GM12872 (cell line): Measurements from ENCODE around the gene SERPINF2.

ENCODE experiments used
- TF ChIP-seq, protein P1 (sequence below): IDR thresholded peaks from 3 replicates; pipeline ENCODE4 v1.5.1; 2011; ENCODE audit warnings: low read depth, mild to moderate bottlenecking, low read length, moderate library complexity; ENCODE audit not compliant: insufficient read depth

SERPINF2 gene

DNA sequence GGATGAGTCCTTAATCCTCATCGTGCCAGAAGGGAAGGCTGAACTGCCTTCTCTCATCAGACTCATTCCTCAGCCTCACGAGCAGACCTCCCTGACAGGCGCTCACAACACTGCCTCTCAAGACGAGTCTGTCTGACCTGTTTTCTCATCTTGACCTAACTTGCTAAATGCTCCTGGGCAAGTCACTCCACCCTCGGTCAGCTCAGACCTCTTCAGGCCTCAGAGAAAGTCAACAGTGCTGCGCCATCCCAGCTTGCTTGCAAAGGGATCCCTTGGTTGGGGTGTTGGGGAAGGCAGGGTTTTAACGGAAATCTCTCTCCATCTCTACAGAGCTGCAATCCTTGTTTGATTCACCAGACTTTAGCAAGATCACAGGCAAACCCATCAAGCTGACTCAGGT, 34.2 kb downstream of the SERPINF2 start:
- TF ChIP-seq, protein P1, sequence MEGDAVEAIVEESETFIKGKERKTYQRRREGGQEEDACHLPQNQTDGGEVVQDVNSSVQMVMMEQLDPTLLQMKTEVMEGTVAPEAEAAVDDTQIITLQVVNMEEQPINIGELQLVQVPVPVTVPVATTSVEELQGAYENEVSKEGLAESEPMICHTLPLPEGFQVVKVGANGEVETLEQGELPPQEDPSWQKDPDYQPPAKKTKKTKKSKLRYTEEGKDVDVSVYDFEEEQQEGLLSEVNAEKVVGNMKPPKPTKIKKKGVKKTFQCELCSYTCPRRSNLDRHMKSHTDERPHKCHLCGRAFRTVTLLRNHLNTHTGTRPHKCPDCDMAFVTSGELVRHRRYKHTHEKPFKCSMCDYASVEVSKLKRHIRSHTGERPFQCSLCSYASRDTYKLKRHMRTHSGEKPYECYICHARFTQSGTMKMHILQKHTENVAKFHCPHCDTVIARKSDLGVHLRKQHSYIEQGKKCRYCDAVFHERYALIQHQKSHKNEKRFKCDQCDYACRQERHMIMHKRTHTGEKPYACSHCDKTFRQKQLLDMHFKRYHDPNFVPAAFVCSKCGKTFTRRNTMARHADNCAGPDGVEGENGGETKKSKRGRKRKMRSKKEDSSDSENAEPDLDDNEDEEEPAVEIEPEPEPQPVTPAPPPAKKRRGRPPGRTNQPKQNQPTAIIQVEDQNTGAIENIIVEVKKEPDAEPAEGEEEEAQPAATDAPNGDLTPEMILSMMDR = no peak

DNA sequence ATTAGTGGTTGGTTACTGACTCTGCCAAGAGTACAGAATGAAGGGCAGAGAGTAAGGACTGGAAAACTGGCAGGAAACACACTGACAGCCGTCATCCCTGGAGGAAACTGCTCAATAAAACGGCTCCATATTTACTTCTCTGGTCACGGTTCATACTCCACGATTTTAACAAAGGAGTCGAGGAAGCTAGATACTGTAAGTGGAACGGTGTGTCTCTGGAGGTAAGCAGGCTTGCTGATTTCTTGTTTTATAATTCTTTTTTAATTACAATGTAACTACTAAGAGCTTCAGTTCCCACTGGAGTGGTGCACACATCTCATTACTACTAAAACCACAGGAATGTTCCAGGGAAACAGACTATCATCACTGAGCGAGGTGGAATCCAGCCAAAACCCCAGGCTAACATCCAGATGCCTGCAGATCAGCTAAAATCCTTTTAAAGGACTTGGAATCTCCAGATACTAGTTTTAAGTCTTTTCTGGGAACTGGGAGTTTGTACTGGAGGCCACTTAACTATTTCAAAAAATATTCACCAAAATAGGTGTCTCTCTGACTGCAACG, 37.0 kb downstream of the SERPINF2 start:
- TF ChIP-seq, protein P1 = no peak

DNA sequence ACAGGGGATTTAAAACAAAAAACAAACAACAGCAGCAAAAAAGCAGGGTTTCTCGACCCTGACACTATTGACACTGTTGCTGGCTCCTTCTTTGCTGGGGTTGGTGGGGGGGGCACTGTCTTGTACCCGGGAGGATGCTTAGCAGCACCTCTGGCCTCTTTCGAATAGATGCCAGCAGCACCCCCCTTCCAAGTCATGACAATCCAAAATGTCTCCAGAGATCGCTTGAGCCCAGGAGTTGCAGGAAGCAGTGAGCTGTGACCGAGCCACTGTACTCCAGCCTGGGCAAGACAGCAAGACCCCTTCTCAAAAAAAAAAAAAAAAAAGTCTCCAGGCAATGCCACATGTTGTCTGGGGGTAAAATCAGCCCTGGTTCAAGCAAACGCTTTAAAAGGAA, 39.5 kb downstream of the SERPINF2 start:
- TF ChIP-seq, protein P1 = no peak

DNA sequence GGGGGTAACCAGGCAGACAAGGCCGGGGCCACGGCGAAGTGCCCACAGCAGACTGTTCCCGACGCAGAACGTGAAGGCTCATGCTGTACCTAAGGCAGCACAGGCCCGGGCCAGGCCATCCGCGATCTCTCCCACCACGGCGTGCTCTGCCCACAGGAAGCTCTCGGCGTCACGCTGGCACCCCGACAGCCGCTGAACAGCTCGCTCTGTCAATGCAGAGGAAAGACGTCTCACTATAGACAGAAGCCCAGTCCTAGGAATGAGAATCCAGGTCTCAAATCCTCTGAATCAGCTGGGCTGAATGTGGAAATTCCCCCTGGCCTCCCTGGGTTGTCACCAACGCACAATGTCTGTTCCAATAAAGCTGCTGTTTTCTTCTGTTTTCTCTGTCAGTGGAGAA, 40.6 kb downstream of the SERPINF2 start:
- TF ChIP-seq, protein P1 = no peak

DNA sequence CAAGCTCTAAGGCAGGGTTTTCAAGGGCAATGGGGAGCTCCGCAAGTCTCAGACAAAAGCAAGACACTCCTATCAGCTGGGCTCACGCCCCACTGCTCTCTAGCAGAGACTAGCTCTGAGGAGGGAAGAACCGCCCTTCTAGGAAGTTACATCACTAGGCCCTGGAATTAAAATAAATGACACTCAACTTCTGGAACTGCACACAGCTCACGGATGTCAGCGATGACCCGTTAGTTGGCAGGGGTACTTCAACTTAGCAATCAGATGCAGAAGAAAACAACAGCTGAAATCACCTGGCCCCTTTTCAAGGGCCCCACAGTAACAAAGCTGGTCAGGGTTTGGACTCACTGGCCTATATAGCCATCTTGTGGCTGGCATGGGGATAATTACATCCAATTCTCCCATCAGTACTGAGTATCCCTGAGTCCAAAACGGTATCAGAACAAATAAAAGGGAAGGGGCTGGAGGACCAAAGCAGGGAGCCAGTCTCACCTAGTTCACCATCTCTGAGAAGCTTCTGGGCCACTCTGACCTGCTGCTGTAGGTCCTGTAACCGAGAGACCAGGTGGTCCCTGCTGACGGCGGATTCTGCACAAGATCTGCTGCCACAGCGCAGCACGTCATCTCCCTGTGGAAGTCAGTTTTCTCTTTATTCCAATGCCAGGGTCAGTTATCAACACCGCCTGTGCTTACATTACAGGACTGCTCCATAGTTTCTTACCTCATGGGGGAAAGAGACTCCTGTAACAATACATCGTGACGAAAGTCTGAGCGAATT, 41.4 kb downstream of the SERPINF2 start:
- TF ChIP-seq, protein P1 = peak; percentile 42; the same call in 2 of the 3 replicates

DNA sequence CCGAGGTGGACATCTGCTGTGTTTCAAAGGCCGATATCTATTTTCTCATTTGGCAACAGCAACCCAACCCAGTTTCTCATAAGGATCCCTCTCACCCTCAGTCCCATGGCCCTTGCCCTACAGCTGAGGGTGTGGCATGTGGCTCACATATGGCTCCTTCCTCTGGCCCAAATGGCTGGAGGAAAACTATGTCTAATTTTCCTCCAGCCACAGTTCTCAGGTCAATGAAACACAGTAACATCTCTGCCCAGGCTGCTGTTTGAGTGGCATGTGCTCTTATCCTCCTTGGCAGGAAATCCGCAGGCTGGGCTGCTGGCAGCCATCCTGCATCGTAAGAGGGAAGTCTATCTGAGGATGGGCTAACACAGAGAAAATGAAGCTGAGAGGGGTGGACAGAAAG, 43.3 kb downstream of the SERPINF2 start:
- TF ChIP-seq, protein P1 = no peak

DNA sequence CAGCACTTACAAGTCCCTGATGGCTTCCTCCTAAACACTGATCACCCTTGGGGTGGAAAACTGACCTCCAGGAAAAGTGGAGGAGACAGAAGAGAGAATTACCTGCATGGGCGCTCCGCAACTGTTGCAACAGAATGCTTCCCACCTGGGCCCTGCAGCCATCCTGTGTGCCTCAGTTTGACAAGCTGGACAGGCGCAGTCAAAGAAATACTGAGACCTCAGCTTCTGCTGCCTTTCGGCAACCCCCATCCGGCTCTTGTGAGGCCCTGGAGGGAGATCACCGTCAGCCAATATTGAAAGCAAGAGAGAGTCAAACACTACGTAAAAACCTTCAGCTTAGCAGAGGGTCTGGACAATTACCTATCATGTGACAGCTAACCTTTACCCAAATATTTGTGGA, 44.0 kb downstream of the SERPINF2 start:
- TF ChIP-seq, protein P1 = no peak
